ENCODE data around the gene IQCC.

The IQCC gene

DNA sequence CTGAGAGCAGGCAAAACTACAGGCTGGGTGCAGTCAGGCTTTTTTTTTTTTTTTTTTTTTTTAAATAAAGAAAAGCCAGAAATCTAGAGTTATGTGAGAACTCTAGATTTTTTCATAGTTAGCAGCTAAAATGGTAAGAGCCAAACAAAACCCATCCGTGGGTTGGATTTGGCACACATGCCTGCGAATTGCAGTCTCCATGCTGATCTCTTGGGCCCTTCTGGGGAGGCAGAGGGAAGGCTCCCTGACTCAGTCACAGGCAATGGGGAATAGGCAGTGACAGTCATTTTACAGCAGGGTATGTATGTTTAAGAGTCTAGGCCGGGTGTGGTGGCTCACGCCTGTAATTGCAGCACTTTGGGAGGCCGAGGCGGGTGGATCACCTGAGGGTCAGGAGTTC lies 23.4 kb upstream of the IQCC start:
- TF ChIP-seq, protein P1, sequence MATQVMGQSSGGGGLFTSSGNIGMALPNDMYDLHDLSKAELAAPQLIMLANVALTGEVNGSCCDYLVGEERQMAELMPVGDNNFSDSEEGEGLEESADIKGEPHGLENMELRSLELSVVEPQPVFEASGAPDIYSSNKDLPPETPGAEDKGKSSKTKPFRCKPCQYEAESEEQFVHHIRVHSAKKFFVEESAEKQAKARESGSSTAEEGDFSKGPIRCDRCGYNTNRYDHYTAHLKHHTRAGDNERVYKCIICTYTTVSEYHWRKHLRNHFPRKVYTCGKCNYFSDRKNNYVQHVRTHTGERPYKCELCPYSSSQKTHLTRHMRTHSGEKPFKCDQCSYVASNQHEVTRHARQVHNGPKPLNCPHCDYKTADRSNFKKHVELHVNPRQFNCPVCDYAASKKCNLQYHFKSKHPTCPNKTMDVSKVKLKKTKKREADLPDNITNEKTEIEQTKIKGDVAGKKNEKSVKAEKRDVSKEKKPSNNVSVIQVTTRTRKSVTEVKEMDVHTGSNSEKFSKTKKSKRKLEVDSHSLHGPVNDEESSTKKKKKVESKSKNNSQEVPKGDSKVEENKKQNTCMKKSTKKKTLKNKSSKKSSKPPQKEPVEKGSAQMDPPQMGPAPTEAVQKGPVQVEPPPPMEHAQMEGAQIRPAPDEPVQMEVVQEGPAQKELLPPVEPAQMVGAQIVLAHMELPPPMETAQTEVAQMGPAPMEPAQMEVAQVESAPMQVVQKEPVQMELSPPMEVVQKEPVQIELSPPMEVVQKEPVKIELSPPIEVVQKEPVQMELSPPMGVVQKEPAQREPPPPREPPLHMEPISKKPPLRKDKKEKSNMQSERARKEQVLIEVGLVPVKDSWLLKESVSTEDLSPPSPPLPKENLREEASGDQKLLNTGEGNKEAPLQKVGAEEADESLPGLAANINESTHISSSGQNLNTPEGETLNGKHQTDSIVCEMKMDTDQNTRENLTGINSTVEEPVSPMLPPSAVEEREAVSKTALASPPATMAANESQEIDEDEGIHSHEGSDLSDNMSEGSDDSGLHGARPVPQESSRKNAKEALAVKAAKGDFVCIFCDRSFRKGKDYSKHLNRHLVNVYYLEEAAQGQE (IDR thresholded peaks at IDR 0.05; ENCODE audit: low read depth) = no peak
- no peak for TF ChIP-seq TEAD4 (IDR thresholded peaks at IDR 0.05)
- TF ChIP-seq ZBTB7A (IDR thresholded peaks at IDR 0.05; ENCODE audit: low read depth) = no peak
- TF ChIP-seq EGR1 (IDR thresholded peaks at IDR 0.05) = no peak
- no peak for TF ChIP-seq RAD21 (IDR thresholded peaks at IDR 0.05; ENCODE audit: low read depth)
- TF ChIP-seq FOXM1 (IDR thresholded peaks at IDR 0.05; ENCODE audit: borderline replicate concordance, low read depth) = no peak
- TF ChIP-seq CEBPB (IDR thresholded peaks at IDR 0.05) = no peak
- no peak for TF ChIP-seq TAF1 (IDR thresholded peaks at IDR 0.05; ENCODE audit: low read depth)
- TF ChIP-seq, protein P2, sequence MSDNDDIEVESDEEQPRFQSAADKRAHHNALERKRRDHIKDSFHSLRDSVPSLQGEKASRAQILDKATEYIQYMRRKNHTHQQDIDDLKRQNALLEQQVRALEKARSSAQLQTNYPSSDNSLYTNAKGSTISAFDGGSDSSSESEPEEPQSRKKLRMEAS (IDR thresholded peaks at IDR 0.05) = no peak
- TF ChIP-seq NFIC (IDR thresholded peaks at IDR 0.05) = no peak
- TF ChIP-seq CREB1 (IDR thresholded peaks at IDR 0.05; ENCODE audit: low read depth) = no peak
- no peak for TF ChIP-seq YY1 (IDR thresholded peaks at IDR 0.05; ENCODE audit: low read depth)
- TF ChIP-seq EP300 (IDR thresholded peaks at IDR 0.05; ENCODE audit: borderline replicate concordance) = no peak
- no peak for TF ChIP-seq TCF12 (IDR thresholded peaks at IDR 0.05; ENCODE audit: low read depth)
- TF ChIP-seq, protein P3, sequence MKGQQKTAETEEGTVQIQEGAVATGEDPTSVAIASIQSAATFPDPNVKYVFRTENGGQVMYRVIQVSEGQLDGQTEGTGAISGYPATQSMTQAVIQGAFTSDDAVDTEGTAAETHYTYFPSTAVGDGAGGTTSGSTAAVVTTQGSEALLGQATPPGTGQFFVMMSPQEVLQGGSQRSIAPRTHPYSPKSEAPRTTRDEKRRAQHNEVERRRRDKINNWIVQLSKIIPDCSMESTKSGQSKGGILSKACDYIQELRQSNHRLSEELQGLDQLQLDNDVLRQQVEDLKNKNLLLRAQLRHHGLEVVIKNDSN (IDR thresholded peaks at IDR 0.05) = no peak

DNA sequence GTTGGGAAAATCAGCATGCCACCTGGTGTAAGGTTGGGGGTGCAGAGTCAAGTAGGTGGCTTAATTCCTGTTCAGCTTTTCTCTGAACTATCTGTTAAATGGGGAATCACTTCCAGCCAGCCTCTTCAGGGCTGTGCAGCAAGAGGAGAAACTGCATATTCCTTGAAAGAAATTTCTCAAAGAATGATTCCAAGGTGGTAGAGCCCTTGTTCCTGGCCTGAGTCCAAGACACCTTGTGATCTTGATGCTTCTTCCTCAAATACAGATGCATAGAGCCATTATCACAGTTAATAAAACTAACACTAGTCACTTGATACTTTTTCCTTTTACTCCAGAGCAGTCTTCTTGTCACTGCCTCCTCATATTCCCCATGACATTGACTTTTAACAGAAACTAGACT lies 20.8 kb upstream of the IQCC start:
- TF ChIP-seq TCF12 (IDR thresholded peaks at IDR 0.05; ENCODE audit: low read depth) (no peak), YY1 (IDR thresholded peaks at IDR 0.05; ENCODE audit: low read depth) (no peak), TAF1 (IDR thresholded peaks at IDR 0.05; ENCODE audit: low read depth) (no peak), EGR1 (IDR thresholded peaks at IDR 0.05) (no peak), NFIC (IDR thresholded peaks at IDR 0.05) (no peak), TEAD4 (IDR thresholded peaks at IDR 0.05) (no peak), EP300 (IDR thresholded peaks at IDR 0.05; ENCODE audit: borderline replicate concordance) (no peak), FOXM1 (IDR thresholded peaks at IDR 0.05; ENCODE audit: borderline replicate concordance, low read depth) (no peak), CEBPB (IDR thresholded peaks at IDR 0.05) (no peak), CREB1 (IDR thresholded peaks at IDR 0.05; ENCODE audit: low read depth) (no peak), RAD21 (IDR thresholded peaks at IDR 0.05; ENCODE audit: low read depth) (no peak), ZBTB7A (IDR thresholded peaks at IDR 0.05; ENCODE audit: low read depth) (no peak)
- TF ChIP-seq, protein P2 (IDR thresholded peaks at IDR 0.05) = no peak
- TF ChIP-seq, protein P3 (IDR thresholded peaks at IDR 0.05) = no peak
- TF ChIP-seq, protein P1 (IDR thresholded peaks at IDR 0.05; ENCODE audit: low read depth) = no peak

DNA sequence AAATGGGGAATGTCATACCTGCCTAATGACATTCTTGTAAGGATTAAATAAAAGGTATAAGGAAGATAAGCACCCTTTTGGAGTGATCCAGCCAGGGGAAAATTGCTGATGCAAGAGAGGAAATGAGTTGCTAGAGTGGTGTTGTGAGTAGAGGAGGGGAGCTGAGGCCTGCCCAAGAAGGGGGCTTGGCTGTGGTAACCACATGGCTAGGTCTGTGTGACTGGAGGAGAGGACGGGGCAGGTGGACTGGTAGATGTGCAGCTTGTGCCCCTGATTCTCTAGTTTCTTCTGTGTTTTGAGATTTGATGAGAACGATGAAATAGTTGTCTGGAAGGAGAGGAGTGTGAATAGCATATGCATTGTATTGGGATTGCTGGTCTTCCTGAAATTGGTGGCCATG lies 19.4 kb upstream of the IQCC start:
- no peak for TF ChIP-seq RAD21 (IDR thresholded peaks at IDR 0.05; ENCODE audit: low read depth)
- TF ChIP-seq NFIC (IDR thresholded peaks at IDR 0.05) = no peak
- no peak for TF ChIP-seq CREB1 (IDR thresholded peaks at IDR 0.05; ENCODE audit: low read depth)
- TF ChIP-seq EGR1 (IDR thresholded peaks at IDR 0.05) = no peak
- TF ChIP-seq TCF12 (IDR thresholded peaks at IDR 0.05; ENCODE audit: low read depth) = no peak
- TF ChIP-seq, protein P1 (IDR thresholded peaks at IDR 0.05; ENCODE audit: low read depth) = no peak
- no peak for TF ChIP-seq FOXM1 (IDR thresholded peaks at IDR 0.05; ENCODE audit: borderline replicate concordance, low read depth)
- no peak for TF ChIP-seq YY1 (IDR thresholded peaks at IDR 0.05; ENCODE audit: low read depth)
- TF ChIP-seq ZBTB7A (IDR thresholded peaks at IDR 0.05; ENCODE audit: low read depth) = no peak
- TF ChIP-seq CEBPB (IDR thresholded peaks at IDR 0.05) = no peak
- no peak for TF ChIP-seq EP300 (IDR thresholded peaks at IDR 0.05; ENCODE audit: borderline replicate concordance)
- TF ChIP-seq TAF1 (IDR thresholded peaks at IDR 0.05; ENCODE audit: low read depth) = no peak
- TF ChIP-seq, protein P2 (IDR thresholded peaks at IDR 0.05) = no peak
- no peak for TF ChIP-seq TEAD4 (IDR thresholded peaks at IDR 0.05)

DNA sequence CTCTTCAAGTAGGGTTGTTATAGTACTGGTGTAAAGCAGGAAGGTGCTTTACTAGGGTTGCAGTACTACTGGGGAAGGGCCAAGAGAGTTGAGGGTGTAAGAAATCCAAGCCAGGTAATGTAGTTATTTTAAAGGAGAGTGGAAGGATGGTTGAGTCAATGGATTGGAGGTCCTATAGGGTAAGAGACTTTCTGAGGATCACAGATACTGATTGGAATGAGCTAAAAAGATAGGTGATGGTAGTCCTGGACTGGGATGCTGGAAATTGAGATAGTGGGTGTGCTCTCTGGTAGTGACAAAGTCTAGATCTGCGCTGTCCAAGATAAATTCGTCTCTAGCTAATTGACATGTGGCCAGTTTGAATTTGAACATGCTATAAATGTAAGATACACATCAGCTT lies 19.0 kb upstream of the IQCC start:
- TF ChIP-seq FOXM1 (IDR thresholded peaks at IDR 0.05; ENCODE audit: borderline replicate concordance, low read depth) = no peak
- TF ChIP-seq CREB1 (IDR thresholded peaks at IDR 0.05; ENCODE audit: low read depth) = no peak
- TF ChIP-seq YY1 (IDR thresholded peaks at IDR 0.05; ENCODE audit: low read depth) = no peak
- TF ChIP-seq, protein P1 (IDR thresholded peaks at IDR 0.05; ENCODE audit: low read depth) = no peak
- TF ChIP-seq, protein P3 (IDR thresholded peaks at IDR 0.05) = no peak

All from Ishikawa (cell line).